ENCODE data around the gene GPR62.

GPR62 gene

GRCh38 chr3:51938780-51939425 lies 16.3 kb upstream of the GPR62 start:
- no peak for DNase-seq

DNA sequence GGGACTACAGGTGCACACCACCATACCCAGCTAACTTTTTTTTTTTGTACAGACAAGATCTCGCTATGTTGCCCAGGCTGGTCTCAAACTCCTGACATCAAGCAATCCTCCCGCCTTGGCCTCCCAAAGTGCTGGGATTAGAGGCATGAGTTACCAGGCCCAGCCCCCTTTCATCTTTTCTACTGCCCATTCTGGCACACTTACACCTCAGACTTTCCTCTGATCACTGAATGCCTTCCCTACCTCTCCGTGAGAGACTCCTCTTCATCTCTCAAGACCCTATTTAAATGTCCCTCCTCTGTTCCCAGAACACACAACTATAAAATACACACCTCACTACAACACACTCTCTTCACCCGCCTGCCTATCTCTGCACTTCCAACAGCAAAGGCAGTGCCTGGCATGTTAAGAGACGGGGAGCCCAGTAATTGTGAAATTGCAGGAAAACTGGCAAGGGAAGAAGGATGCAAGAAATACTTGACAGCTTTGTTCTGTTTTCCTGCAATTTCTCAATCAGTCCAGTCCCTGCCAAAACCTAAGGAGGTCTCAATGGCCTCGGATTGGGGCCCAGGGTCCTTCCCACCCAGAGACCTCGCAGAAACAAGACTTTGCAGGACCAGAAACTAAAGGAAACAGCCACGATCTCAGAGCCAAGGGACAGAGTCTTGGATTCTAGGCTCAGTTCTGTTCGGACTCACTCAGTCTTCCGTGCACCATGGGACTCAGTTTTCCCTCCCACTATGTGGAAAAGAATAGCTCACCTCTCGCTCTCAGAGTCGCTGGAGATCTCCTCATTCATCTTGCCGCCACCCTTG lies 14.3 kb upstream of the GPR62 start:
- no peak for DNase-seq

DNA sequence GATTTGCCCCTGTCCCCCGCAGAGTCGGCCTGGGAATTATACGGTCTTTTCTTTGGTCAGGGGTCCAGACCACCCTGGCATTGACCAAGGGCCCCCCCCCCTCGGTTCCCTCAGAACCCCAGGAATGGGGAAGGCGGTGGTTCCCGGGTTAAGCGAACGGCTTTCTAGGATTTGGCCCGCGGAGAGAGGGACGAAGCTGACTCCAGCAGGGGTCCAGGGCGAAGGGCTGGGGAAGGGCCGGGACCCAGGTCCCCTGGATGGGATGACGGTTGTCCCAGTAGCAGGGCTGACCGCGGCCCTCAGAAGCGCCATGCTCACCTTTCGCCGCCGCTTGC lies 13.8 kb upstream of the GPR62 start:
- DNase-seq = no peak

DNA sequence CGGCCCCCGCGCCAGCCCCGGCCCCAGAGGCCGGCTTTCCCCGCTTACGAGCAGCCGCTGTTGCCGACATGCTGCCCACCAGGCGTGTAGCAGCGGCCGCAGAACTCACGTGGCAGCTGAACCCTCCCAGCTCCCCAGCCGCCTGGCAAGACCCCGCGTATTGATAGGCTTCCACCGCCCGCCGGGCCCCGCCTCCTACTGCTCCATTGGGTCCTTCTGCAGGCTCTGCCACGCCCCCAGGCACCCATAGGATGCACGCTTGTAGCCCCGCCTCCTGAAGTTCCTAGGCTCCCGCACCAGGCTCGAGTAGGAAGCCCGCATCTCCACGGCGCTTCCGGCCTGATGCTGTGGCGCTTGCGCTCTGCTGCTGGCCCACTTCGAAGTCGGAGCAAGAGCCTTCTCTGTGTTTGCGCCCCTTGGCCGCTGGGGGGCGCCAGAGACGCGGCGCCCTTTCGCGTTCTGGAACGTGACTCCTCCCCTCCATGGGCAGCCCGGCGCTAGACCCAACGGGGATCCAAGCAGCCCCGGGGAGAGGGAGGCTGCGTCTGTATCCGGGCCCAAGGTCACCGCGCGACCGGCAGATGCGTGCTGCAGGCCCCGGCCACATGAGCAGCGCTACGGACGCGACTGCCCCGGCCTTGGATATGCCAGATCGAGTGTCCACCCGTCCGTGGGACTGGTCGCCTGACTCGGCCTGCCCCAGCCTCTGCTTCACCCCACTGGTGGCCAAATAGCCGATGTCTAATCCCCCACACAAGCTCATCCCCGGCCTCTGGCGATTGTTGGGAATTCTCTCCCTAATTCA lies 13.2 kb upstream of the GPR62 start, which contains the start of the genes PARP3 and RRP9:
Gene PARP3 (plus strand): TSS at position 566 of the 805 bp plus-strand sequence. CDS start 993 bp downstream, outside the sequence.
Gene RRP9 (minus strand): TSS at position 107 of the 805 bp plus-strand sequence. CDS start 37 bp downstream, at position 70.
- DNase-seq = peak; percentile 99

DNA sequence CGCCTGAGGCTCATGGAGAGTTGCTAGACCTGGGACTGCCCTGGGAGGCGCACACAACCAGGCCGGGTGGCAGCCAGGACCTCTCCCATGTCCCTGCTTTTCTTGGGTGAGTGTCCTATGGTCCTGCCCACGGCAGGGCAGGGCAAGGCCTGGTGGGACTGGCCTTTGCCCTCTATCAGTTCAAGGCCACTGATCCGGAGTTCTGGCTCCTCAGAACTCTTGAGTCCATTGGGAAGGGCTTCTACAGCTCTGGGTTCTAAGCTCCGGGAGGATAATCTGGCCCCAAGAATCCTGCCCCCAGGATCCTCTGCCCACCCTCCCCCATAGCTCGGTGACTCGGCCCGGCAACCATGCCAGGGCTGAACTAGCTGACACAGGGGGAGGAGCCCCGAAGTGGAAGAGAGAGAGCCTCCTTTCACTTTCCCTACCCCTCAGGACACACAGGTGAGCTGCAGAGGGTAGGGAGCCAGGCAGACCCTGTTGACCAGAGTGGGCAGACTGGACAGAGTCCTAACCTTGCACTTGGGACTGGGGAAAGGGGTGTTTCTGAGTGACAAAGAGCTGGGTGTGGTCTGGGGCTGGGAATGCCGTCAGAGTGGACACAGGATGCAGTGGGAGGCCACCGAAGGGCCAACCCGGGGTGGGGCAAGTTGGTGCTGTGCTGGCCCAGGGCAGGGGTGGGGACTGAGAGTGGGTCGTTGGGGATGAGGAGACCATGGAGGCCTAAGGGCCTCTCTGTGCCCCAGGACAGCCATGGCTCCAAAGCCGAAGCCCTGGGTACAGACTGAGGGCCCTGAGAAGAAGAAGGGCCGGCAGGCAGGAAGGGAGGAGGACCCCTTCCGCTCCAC lies 12.4 kb upstream of the GPR62 start:
- no peak for DNase-seq

DNA sequence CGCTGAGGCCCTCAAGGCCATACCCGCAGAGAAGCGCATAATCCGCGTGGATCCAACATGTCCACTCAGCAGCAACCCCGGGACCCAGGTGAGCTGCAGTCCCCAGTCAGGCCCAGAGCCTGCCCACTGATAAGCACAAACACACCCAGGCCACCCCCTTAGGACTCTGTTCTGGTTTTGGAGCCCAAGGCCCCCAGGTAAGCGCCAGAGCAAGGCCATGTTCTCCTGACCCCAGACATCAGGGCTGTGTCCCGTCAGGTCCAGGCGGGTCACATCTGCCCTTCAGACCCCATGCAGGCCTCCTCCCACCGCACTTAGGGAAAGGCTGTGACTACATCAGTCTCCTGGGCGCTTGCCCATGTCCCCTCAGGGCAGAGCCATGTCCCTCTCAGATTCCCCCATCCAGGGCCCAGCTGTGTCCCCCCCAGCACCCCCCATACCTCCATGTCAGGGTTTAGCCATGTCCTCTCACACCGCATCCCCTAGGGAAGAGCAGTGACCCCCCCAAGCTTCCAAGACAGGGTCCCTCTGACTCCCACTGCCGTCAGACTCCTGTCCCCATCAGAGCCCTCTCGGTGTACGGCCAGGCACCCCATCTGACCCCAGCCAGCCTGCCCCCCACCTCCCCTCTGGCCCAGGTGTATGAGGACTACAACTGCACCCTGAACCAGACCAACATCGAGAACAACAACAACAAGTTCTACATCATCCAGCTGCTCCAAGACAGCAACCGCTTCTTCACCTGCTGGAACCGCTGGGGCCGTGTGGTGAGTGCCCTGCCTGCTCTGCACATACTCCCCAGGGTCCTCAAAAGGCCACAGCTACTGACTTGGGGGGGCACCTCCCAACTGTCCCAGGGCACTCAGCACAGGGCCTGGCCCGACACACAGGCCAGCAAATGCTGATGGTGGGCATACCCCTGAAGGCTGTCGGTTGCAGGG lies 11.5 kb upstream of the GPR62 start:
- no peak for DNase-seq

DNA sequence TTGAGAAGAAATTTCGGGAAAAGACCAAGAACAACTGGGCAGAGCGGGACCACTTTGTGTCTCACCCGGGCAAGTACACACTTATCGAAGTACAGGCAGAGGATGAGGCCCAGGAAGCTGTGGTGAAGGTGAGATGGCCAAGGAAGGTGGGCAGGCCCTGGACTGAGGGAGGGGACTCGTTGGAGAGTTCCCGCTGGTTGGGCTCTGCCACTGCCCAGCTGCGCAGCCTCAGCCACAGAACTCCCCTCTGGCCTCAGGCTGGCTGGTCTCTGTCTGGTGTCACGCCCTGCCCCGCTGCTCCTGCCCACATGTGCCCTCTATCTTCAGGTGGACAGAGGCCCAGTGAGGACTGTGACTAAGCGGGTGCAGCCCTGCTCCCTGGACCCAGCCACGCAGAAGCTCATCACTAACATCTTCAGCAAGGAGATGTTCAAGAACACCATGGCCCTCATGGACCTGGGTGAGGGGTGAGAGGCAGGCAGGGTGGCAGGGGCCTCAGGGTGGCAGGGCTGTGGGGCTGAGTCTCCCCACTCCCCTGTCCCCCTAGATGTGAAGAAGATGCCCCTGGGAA lies 10.6 kb upstream of the GPR62 start:
- DNase-seq = no peak

- no peak for DNase-seq
These were observed 9.9 kb upstream of the GPR62 start for GRCh38 chr3:51945031-51945840.

DNA sequence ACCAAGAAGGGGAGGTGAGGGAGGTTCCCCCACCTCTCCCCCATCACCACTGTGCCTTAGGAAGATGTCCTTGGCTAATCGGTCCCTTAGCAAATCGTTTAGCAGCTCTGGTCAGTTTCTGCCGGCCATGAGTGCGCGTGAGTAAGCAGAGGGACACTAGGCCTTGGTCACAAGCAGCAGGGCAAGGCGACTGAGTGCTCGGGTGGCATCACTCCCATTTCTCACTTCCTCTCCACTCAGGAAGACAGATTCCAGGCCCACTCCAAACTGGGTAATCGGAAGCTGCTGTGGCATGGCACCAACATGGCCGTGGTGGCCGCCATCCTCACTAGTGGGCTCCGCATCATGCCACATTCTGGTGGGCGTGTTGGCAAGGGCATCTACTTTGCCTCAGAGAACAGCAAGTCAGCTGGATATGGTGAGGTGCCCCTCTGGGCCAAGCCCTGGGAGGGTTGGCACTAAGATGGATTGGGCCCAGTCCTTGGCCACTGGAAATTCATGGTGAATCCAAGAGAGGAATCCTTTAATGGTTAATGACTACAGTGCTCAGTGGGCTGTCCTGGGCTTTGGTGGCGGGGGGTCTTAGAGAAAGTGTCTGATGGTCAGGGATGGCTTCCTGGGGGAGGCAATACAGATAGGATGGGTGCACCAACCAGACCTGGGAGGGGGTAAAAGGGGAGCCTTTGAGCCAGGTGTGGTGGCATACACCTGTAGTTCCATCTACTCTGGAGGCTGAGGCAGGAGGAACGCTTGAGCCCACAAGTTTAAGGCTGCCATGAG lies 9.1 kb upstream of the GPR62 start:
- no peak for DNase-seq

DNA sequence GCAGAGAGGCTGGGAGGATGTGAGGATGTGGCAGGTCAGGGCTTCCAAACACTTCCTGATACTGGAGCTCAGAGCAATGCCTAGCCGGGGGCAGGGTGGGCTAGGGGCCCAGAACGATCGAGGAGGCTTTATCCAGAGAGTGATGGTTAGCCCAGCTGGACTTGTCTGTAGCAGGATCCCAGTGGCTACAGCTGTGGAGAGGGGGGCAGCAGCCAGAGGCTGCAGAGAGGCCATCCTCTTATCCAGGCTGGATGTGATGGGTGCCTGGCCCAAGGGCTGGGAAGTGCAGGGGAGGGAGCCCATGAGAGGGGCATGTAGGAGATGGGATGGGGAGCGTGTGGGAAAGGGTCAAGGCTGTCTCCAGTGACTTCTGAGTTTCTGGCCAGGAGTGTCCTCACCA lies 8.4 kb upstream of the GPR62 start:
- DNase-seq = no peak

DNA sequence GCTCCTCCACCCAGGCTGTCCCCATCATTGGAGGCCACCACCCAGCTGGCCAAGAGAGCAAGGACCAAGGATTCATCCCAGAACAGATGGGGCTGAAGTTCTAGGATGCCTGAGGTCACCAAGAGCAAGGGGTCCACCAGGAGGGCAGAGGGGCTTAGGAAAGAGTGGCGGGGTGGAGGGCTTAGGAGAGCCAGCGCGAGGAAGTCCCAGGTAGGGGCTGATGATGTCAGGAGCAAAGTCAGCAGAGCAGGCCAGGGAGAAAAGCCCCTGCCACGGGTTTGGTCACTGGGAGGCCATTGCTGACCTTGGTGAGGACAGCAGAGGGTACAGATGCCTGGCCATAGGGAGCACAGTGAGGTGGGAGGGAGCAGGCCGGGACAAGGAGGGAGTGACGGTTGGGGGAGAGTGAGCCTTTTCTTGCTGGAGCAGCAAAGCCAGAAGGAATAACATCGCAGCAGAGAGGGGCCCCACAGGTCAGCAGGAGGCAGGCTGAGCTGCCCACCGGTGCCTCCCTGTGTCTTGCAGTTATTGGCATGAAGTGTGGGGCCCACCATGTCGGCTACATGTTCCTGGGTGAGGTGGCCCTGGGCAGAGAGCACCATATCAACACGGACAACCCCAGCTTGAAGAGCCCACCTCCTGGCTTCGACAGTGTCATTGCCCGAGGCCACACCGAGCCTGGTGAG lies 7.8 kb upstream of the GPR62 start:
- no peak for DNase-seq

- no peak for DNase-seq
These were observed 7.1 kb upstream of the GPR62 start for GRCh38 chr3:51948016-51948580.

DNA sequence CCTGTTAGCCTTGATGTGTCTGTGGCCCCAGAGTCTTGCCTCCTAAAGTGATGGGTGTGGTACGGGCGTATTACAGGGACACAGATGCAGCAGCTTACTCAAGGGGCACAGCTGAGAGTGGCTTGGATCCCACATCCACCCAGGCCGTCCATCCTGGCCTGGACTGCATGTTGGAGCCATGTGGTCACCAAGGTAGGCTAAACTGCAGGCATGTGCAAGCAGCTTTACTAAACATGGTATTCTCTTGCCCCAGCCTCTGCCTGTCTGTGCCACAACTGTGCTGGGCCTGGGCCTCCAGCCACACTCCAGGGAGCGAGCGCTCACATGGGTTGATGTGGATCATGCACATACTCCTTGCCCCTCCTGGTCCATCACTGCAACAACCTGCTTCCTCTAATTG lies 6.1 kb upstream of the GPR62 start:
- no peak for DNase-seq

DNA sequence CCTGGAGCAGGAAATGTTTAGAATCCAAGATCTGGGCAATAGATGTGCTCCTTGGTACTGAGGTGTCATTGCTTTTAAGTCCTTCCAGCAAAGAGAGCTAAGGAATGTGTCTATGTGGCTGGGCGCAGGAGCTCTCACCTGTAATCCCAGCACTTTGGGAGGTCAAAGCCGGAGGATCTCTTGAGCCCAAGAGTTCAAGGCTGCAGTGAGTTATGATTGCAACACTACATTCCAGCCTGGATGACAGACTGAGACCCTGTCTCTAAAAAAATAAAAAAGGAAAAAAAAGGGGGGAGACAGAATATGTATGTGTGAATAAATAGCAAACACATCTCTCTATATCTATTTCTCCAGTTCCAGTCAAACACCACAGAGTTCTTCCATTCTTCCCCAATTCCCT lies 4.3 kb upstream of the GPR62 start:
- no peak for DNase-seq

- DNase-seq = no peak
These were observed 1.7 kb upstream of the GPR62 start for GRCh38 chr3:51953445-51953844.

- no peak for DNase-seq
These were observed 1.1 kb upstream of the GPR62 start for GRCh38 chr3:51954105-51954504.

DNA sequence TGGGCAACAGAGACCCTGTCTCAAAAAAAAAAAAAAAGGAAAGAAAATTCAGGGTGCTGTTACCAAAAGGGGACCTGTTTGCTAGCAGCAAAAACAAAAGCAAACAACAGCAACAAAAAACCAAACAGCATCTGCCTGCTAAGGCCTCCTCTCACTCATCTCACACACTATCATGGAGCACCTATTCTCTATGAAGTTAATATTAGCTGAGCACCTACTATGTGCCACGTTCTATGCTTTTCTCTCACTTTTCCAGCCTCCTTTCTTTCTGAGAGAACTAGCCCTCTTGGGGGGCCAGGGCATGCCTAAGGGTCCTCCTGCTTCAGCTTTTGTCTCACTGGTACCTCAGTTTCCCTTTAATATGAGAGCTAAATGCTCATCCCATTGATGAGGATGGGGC lies 468 bp upstream of the GPR62 start:
- DNase-seq = no peak

Data from KG1 (cell line).